H1 (cell line): ENCODE results near the gene PRKCI. TPM values are rescaled to one million over a fixed set of nuclear protein-coding genes. Genes with fewer than 3 reads are reported as not detected.

Experiments
- BACH1 ChIP-seq: IDR thresholded peaks from 2 replicates; pipeline ENCODE4 v1.6.1; 2012; ENCODE audit warnings: low read length, improper control_type of control experiment
- CREB1 ChIP-seq: IDR thresholded peaks from 2 replicates; pipeline ENCODE4 v1.6.1; 2012; ENCODE audit warnings: inconsistent platforms
- EZH2 ChIP-seq: fragments of 200-600 bp; sonication (generic); IDR thresholded peaks from 2 replicates; pipeline ENCODE4 v1.7.1; 2012; ENCODE audit warnings: low read depth, mild to moderate bottlenecking, moderate library complexity, low read length, inconsistent platforms; ENCODE audit not compliant: severe bottlenecking
- NRF1 ChIP-seq: IDR thresholded peaks from 2 replicates; pipeline ENCODE4 v1.6.1; 2011; ENCODE audit warnings: mild to moderate bottlenecking, low read depth, low read length, improper control_type of control experiment
- polyA plus RNA-seq, 7 experiments: library from polyadenylated mRNA; depleted of rRNA in 3 of 7; stranded (reverse) in 5 of 7; unstranded in 2 of 7; fragments of >200 nt in 5 of 7; fragments of 200-250 nt in 2 of 7; gene quantifications; 1 replicate in 5 of 7; 2 replicates in 1 of 7; 4 replicates in 1 of 7; pipeline versions ENCODE4 v1.2.1 to v1.2.3, GENCODE V29; 2011 to 2013; ENCODE audit warnings: missing spikeins in 2 of 7, mixed read lengths in 2 of 7
- total RNA-seq: library from RNA; stranded (reverse); fragmentation: NEBNext Ultra II Directional; extraction: Animal tissue kit (Norgen Biotek cat#: 25700); gene quantifications from 2 replicates; pipeline ENCODE4 v1.2.1, GENCODE V29; 2021
- TF ChIP-seq, protein P1 (sequence below): IDR thresholded peaks from 2 replicates; pipeline ENCODE4 v1.6.1; 2012; ENCODE audit warnings: inconsistent platforms

PRKCI gene
- total and polyA plus RNA-seq, 2 of the 8 experiments (the other 6 are each of a cell fraction or from before 2014, with no cell fraction given): 24.3 to 100.0 TPM

DNA sequence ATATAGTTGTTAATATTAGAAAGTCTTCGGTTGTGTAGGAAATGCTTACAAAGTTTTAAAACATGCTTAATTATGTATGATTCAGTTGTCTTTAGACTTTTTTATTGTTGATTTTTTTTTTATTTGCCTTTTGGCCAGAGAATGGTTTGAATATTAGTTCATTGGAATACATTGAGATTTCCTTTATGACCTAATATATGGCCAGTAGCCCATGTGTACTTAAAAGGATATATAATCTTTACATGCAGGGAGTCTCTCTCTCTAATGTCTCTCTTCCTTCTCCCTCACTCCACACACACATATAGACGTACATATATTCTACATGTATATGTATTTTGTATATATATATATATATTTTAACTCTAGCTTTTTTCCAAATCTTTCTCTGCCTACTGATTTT lies 68.0 kb downstream of the PRKCI start (continued):
- TF ChIP-seq BACH1 (no peak), EZH2 (no peak), CREB1 (no peak), NRF1 (no peak)
- TF ChIP-seq, protein P1, sequence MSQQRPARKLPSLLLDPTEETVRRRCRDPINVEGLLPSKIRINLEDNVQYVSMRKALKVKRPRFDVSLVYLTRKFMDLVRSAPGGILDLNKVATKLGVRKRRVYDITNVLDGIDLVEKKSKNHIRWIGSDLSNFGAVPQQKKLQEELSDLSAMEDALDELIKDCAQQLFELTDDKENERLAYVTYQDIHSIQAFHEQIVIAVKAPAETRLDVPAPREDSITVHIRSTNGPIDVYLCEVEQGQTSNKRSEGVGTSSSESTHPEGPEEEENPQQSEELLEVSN: no peak
